Activated CD4-positive, alpha-beta T cell treated with anti-CD3 and anti-CD28 coated beads for 4 hours (primary cell): ENCODE results near the gene TRIM36.

ENCODE experiments used
- DNase-seq, 2 donors: peaks; one replicate each; pipeline ENCODE4 v3.0.0-alpha.2; 2020

Gene TRIM36

DNA sequence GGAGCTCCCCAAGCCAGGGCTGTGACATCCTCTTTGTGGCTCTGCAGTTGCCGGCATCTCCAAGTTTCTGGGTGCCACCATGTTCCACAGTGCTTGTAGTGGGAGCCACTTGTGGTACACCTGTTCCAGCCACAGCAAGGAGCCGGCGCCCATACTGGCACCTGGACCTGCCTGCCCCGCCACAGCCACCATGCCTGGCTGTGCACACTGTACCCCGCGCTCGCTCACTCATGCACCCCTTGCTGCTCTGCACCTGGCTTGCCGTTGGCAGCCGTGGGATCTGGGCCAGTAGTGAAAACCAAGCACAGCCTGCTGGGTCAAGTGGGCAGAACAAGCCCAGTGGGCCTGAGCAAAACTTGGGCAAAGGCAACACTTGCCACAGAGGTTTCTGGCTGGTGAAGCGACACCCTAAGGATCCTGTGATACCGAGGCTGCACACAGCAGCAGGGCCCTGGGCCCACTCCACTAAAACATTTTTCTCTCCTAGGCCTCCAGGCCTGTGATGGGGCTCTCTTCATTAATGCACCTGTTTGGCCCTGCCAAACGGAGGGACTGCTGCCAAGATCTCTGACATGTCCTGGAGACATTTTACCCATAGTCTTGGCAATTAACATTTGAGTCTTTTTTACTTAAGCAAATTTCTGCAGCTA is 2.8 kb downstream of the TRIM36 start:
- DNase-seq, result no peak

DNA sequence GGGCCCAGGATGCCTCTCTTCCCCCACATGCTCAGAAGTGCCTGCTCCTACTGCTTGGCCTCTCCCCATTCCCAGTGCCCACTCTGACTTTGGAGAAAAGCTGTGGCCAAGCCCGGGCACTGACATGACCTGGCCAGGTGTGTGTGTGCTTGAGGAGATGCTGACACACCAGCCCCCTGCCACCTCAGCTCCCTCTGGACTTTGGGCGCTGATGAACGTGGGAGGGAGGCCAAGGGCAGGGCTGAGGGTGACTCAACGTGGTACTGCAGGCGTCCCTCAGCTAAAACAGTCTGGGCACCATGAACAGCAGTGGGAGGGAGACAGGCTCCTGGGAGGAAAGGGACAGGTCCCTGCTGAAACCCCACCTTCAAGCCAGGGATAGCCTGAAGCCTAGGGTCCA is 3.9 kb downstream of the TRIM36 start:
- DNase-seq, result no peak

DNA sequence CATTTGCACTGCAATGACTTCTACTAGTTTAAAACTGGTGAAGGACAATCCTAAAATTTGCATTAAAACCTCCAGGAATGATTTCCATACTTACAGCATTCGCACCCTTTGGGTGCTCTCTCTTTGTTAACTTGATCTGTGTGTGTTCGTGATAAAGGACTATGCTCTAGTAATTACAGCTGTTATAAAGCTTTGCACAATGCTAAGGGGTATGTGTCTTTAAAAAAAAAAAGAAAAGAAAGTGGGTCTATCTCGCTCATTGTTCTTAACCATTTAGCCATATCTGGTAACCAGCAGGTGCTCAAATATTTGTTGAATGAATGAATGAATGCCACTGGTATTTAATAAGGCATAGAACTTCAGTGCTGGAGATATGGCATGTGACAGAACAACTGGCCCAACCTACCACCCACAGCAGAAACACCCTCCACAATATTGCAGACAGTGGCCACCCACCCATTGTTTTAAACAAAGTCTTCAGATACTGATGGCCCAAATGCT is 8.7 kb downstream of the TRIM36 start:
- no peak for DNase-seq

DNA sequence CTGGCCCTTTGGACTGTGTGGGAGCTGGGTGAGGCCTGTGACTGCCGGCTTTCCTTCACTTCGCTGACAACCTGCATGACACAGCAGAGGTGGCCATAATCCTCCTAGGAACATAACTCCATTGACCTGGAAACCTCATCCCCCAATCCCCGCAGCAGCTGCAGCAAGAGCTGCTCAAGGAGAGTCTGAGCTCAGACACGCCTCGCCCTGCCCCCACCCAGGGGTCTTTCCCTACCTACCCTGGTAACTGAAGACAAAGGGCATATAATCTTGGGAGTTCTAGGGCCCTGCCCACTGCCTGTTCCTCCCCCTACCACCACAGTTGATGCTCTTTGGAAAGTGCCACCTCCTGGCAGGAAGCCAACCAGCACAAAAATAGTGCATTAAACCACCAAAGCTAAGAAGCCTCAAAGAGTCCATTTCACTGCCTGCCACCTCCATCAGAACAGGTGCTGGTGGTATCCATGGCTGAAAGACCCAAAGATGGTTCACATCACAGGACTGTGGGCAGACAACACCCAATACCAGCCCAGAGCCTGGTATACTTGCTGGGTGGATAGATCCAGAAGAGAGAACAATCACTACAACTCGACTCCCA is 18.4 kb downstream of the TRIM36 start:
- no peak for DNase-seq

DNA sequence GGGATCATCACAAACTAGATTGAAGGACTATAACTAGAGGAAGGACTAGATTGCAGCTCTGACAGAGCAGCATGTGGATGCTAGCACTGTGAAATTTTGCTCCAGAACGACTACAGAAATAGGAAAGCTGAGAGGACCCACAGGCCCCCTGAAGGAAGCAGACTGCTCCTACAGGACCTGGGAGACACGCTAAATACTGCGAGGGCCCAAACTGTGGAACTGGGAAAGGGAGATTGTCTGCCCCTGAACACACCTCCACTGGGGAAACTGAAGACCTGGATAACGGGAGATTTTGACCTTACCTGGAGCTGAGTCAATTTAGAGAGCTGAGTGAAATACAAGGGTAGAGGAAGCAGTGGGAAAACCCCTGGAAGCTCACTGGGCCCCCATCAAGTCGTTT is 19.2 kb downstream of the TRIM36 start:
- no peak for DNase-seq

DNA sequence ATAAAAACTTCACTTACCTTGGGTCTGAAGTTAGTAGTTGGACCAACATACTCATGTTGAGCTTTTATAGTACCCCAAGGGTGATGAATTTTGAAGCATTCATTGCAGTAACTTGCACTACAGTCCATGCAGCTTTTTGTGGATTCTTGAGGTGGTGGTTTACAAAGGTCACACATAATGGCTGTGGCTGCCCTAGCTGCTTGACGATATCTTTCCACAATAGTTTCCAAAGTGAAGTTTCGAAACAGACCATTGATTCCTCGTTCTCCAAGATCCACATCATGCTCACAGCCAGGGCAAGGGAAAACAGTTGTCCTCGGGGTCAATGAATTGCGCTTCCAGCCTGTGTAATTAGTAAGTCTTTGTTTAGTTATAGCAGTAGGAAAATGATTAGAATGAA is 22.7 kb downstream of the TRIM36 start:
- DNase-seq, result no peak

DNA sequence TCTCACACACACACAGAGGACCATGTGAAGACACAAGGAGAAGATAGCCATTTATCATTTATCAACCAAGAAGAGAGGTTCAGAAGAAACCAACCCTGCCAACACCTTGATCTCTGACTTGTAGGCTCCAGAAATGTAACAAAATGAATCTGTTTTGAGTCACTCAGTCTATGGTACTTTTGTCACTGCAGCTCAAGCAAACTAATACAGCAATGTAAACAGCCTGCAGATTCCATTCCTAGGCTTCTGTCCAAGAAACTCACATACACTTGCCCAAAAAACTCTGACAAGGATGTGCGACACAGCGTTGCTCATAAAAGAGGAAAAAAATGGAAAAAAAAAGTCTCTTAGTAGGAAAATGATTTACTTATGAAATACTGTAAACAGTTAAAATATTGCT is 33.4 kb downstream of the TRIM36 start:
- DNase-seq, result no peak

DNA sequence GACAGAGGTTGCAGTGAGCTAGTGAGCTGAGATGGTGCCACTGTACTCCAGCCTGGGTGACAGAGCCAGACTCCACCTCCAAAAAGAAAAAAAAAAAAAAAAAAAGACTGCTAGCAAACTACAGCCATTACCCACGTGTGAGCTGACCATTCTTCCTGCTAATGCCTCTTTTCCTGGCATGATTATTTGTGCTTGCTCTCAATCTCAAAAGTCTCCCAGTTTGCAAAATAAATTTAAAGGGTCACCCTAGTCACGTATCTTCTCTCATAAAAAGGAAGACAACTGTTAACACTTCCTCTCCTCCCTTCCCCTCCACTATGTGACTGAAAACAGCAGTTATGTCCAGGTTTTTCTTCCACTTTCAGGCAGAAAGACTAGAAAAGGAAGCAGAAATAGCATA is 37.2 kb downstream of the TRIM36 start:
- no peak for DNase-seq

DNA sequence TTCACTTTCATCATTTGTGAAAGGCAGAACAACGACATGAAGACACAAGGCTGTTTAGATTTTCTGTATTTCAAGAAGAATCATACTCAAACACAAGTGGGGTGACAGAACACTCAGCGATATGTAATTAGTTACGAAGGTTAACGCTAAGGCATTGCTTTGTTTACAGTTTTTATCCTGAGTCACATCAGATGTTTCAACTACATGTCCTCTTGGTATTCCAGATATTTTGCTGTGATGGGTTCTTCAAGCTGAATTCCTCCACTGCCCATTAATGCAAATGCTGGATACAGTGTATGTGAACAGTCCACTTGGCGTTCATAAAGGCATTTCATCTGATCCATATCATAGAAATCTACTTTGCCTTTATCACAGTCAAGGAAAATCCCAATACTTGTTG is 43.4 kb downstream of the TRIM36 start:
- no peak for DNase-seq

DNA sequence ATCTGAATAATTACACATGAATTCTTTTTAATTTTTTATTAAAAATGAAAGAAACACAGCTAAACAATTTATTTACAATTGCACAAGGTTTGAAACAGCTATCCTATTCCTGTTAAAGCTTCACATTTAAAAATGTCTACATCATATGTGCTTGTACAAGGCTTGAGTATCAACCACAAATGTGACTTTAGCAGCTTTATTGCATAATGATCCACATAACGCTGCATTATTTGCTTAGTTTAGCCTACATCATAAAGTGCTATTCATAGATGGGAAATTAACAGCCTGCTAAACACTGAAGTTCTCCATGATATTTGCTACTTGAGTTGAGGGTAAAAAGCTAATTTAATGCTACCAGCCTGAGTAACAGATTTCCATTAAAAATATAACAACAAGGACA is 45.0 kb downstream of the TRIM36 start:
- DNase-seq, result no peak

DNA sequence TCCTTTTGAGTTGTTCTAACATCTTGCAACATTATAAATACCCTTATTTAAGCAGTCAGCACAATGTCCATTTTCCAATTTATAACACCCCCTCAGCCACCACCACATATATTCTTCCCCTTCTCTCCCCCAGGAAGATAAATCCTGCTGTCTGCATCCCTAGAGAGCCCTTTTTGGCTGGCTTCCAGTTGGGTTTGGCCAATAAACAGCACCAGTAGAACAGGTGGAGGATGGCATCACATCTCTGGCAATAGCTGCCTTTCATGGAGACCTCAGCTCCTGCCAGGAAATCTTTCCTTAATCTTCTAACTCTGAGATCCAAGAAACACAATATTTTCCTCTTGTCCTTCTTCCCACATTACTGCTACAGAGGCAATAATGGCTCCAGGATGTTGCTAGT is 53.7 kb downstream of the TRIM36 start:
- DNase-seq, result no peak

DNA sequence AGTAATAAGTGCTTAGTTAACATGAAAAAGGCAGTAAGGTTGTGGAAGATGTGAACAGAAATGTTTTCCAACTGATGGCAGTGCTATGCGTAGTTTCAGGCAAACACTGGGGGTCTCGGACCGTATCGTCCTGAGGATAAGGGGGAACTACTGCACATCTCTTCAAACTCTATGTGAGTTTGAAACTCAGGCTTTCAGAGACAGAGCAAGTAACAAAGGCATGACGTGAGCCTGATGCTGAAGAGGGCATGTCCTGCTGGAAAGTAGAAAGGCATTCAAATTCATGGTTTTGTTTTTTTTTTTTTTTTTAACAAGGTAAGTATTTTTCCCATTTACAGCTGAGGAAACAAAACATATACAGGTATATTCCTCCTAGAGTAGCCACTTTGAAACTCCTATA is 59.9 kb downstream of the TRIM36 start:
- no peak for DNase-seq

DNA sequence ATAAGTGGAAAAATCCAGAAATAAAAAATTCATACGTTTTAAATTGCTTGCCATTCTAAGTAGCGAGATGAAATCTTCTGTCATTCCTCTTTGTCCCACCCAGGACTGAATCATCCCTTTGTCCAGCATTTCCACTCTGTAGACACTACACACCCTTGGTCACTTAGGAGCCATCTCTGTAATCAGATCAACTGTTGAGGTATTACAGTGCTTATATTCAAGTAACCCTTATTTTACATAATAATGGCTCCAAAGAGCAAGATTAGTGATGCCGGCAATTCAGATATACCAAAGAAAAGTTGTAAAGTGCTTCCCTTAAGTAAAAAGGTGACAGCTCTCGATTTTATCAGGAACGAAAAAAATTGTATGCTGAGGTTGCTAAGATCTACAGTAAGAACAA is 60.4 kb downstream of the TRIM36 start:
- DNase-seq, result no peak

DNA sequence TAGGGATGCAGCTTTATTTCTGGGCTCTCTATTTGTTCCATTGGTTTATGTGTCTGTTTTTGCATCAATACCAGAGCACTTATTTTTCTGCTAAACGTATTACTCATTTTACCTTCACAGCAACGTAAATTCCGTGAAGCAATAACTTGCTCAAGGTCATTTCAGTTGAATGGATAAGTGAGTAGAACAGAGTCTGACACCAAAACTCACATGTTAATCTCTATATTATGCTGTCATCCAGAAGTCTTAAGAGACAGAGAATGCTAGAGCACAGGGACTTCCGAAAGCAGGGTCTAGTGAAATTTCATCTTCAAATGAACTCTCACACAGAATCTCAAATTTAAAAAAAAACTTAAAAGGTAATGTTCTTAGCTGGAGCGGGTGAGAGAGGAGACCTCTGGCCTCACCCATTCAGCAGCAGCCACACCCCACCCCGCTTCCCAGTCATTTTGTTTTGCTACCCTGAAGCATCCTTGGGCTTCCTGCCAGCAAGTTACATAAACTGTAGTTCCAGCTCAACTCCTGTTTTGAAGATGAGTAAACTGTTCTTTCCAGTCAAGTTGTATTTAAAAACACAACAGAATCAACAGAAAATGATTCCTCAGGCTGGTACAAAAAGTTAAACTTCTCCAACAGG is 69.3 kb downstream of the TRIM36 start:
- DNase-seq, result no peak

DNA sequence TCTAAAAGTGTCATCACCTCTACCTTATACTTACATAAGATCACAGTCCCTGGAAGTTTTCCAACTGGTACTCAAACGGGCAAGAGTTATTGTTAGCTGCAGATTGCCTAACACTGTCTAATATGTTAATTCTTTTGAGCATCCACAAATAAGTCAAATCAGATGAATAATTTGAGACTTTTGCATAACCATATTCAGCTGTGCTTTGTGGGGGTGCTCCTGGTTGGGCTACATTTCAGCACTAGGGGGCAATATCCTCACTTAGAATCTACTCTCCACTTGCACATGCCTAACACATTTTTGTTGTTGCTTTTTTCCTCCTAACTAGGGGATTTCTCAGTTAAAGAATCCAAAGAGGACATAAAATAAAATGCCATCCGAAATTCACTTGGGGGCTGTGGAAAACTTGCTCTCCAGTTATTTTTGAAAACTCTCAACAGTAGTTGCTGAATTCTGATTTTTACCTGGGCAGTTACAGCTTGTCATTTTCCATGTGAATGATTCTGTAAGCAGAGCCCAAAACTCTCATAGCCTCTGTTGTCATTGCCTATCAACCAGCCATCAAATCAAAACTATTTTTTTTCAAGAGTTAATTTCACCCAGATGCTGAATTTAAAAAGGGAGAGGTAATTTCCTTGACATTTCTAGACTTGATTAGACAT is 71.5 kb downstream of the TRIM36 start:
- peak; percentile 3 to 4 for DNase-seq

DNA sequence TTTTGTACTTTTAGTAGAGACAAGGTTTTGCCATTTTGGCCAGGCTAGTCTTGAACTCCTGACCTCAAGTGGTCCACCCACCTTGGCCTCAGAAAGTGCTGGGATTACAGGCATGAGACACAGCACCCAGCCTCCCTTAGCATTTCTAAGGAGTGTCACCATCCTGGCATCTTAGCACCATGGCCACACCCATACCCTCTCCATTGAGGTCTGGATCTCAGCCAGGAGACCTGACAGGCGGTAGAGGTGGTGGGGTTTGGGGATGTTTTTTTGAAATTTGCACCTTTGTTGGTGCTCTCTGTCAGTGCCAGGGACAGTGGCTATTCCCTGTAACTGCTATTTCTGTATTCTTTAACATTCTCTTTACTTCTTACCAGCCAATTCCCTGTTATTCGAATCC is 72.5 kb downstream of the TRIM36 start:
- no peak for DNase-seq

DNA sequence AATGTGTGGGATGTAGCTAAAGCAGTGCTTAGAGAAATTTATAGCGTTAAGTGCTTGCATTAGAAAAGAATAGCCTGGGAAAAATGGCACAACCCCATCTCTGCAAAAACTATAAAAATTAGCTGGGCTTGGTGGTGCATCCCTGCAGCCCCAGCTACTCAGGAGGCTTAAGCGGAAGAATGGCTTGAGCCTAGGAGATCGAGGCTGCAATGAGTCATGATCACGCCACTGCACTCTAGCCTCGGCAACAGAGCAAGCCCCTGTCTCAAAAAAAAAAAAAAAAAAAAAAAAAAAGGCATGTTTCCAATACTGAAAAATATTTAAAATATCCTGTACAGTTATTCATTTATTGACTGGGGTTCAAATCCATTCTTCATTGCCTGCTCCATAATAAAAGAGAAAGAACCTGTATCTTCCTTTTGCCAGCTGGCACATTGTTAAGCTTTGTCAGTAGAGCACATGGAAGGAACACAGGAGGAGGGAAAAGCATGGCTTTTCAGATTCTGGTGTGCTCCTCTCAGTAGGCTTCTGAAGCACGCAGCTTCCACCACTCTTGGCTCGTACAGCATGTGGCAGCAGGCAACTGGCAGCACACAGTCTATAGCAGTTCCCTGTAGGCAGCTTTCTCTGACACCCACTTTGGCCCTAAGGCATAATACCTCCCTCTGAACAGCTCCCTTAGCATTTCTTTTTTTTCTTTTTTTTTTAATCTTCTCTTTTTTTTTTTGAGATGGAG is 73.5 kb downstream of the TRIM36 start:
- DNase-seq, result no peak

DNA sequence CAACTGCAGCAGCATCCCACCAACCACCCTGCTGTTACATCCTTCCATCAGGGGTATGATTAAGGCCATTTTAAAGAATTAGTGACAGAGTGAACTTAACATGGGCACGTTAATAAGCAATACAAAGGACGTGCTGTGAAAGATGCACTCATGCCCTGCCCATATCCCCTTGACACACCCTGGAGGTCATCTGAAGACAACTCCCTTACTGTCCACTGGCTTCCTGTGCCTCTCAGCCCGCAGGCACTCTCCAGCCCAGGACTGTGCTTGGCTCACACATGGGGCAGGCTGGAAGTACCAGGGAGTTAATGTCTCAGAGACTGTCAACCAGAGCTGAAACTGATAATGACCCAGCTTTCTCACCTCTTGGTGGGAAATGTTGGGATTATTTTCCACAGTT is 81.8 kb downstream of the TRIM36 start:
- DNase-seq, result no peak

DNA sequence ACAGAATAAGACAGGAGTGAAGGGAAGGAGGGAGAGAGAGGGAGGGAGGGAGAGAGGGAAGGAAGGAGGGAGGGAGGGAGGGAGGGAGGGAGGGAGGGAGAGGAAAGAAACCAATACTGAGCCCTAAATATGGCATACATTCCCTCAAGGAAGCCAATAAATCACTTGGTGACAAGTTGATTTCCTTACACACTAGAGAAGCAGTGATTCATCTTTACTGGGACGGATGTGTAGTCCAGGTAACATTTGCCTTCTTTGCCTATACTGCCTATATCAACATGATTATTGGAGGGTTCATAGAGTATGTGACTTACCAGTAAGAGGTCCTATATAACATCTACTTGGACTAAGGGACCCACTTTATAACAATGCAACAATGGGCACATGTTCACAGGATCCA is 83.2 kb downstream of the TRIM36 start:
- no peak for DNase-seq

DNA sequence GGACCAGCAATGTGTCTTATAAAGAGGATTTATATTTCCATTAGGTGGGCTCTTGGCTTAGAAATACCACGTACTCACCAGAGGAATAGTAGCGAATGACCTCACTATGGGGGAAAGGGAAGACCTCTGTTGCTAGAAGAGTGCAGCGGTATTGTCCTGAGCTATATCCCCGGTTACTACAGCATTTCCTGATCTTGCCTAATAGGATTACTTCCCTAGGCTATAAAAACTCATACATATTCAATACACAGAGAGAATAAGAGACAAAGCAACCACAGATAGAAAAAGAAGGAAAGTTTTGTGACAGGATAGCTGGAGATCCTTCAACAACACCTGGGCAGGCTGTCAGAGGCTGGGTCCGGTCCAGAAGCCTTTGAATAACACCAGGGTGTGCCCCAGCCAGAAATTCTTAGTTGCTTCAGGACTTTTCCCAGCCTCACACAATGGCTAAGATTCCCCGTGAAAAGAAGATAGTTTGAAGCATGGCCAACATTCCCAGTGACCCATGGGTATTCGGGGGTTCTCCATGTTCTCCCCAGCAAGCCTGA is 85.4 kb downstream of the TRIM36 start:
- DNase-seq, result no peak

DNA sequence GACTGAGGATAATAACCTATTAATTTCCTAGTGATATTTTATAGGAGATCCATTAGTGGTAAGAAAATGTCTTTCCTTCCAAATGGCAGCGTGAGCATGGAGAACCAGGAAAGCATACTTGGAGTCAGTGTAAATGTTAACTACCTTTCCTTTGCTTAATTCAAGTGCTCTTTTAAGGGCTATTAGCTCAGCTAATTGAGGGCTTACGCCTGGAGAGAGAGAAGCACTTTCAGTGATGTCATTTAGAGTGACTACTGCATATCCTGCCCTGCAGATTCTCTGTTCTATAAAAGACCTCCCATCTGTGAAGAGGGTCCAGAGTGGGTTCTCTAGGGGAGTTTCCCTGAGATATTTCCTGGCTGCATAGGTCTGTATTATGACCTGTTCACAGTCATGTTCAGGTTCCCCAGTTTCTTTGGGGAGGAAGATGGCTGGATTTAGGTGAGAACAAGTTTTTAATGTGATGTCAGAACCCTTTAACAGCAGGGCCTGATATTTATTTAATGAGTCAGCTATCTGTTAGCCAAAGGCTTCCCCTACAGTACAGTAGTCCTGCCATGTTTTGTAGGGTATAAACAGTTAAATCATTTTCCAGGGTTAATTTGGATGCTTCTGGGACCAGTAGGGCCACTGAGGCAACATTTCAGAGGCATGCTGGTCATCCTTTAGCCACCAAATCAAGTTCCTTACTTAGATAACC is 89.6 kb downstream of the TRIM36 start:
- DNase-seq, result no peak
